Stomach (tissue), 9 donors: ENCODE measurements around the gene GBE1. TPM values are rescaled to one million over a fixed set of nuclear protein-coding genes. Genes with fewer than 3 reads are reported as not detected.

Source experiments
- DNase-seq, 2 donors: peaks; one replicate each; pipeline versions ENCODE4 v3.0.0 to v3.0.0-alpha.2; 2013 to 2019
- H3K27ac ChIP-seq, 5 donors: fragments of 200-600 bp in 4 of 5; sonication (generic) in 4 of 5; one replicate each; pipeline ENCODE4 v1.5.1; 2013 to 2019; ENCODE audit warnings: mild to moderate bottlenecking in 1 of 5, moderate library complexity in 1 of 5
- H3K27me3 ChIP-seq, 3 donors: fragments of 200-600 bp; sonication (generic); one replicate each; pipeline ENCODE4 v1.5.1; 2017 to 2019; ENCODE audit warnings: mixed run types in 1 of 3
- H3K36me3 ChIP-seq, 4 donors: fragments of 200-600 bp; sonication (generic); 1 replicate in 3 of 4; 2 replicates in 1 of 4; pipeline ENCODE4 v1.5.1; 2016 to 2019
- H3K4me1 ChIP-seq, 4 donors: fragments of 200-600 bp; sonication (generic); one replicate each; pipeline ENCODE4 v1.5.1; 2016 to 2019
- H3K4me3 ChIP-seq, 4 donors: fragments of 200-600 bp; sonication (generic) in 3 of 4; one replicate each; pipeline ENCODE4 v1.5.1; 2016 to 2019; ENCODE audit warnings: mild to moderate bottlenecking in 1 of 4
- H3K9me3 ChIP-seq, 4 donors: fragments of 200-600 bp; sonication (generic); one replicate each; pipeline ENCODE4 v1.5.1; 2016 to 2019
- CTCF ChIP-seq, 7 experiments: fragments of 450-650 bp in 4 of 7; fragments of 200-600 bp in 3 of 7; sonication (generic) in 3 of 7; IDR thresholded peaks; one replicate each; pipeline ENCODE4 v1.5.1; 2016 to 2019; ENCODE audit warnings: antibody characterized with exemption in 7 of 7, control low read depth in 2 of 7, mild to moderate bottlenecking in 1 of 7
- EP300 ChIP-seq: sonication (generic); formaldehyde crosslinking; IDR thresholded peaks from one replicate; pipeline ENCODE4 v1.6.1; 2017; ENCODE audit warnings: antibody characterized with exemption
- POLR2A ChIP-seq, 4 donors: fragments of 450-650 bp; IDR thresholded peaks; one replicate each; pipeline ENCODE4 v1.6.1; 2016; ENCODE audit warnings: antibody characterized with exemption in 4 of 4, control low read depth in 2 of 4, mild to moderate bottlenecking in 1 of 4, moderate library complexity in 1 of 4
- POLR2AphosphoS5 ChIP-seq, 3 donors: sonication (generic); formaldehyde crosslinking; IDR thresholded peaks; one replicate each; pipeline ENCODE4 v1.6.1; 2016; ENCODE audit warnings: antibody characterized with exemption in 3 of 3
- WGBS, 5 donors: extraction: QIAGEN DNeasy Blood & Tissue Kit in 3 of 5; methylation state at CpG; one replicate each; pipeline versions ENCODE4 v1.1.5 to v1.1.7; 2013 to 2018; 5-methylcytosine and 5-hydroxymethylcytosine counted together
- intact Hi-C: fragments of 100-400 bp; cut with DNase I; formaldehyde crosslinking; loops from one replicate; pipeline ENCODE4 v1.15.1; 2023; ENCODE audit warnings: low total_unique reads
- polyA plus RNA-seq, 3 donors: library from polyadenylated mRNA; stranded (reverse); fragments of 200-250 nt; gene quantifications; one replicate each; pipeline ENCODE4 v1.2.3, GENCODE V29; 2013
- total RNA-seq, 5 donors: library from RNA; depleted of rRNA; stranded (reverse); fragments of >200 nt; gene quantifications; one replicate each; pipeline versions ENCODE4 v1.1.0 to v1.2.3, GENCODE V29; 2014 to 2016
- donor health status: healthy with polysubstance abuse.
- donor health status: Bipolar disorder and iron deficiency.
- donor health status: healthy.

GBE1 gene
- total and polyA plus RNA-seq, 8 donors: 8.2 to 57.1 (median 11.6) TPM

DNA sequence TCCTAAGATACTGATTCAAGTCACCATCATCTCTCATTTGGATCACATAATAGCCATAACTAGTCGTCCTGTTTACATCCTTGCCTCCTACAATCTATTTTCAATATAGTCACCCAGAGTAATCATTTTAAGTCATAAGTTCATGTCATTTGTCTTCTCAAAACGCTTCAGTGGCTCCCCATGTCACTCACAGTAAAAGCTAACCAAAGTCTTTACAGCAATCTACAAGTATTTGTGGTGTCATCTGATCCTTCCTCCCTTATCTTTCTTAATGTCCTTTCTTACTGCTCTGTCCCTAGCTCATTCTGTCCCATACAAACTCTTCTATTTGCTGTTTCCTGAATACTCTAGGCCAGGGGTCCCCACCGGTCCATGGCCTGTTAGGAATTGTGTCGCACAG lies 28.8 kb downstream of the GBE1 start:
- DNase-seq: no peak
- TF ChIP-seq POLR2A (IDR thresholded peaks at IDR 0.05) (no peak), EP300 (no peak), CTCF (IDR thresholded peaks at IDR 0.05) (no peak), POLR2AphosphoS5 (IDR thresholded peaks at IDR 0.05) (no peak)
- H3K9me3 ChIP-seq: no peaks in the 10 kb centered on the region
- no peak overlapping the region for H3K4me3 ChIP-seq
- no peaks in the 10 kb centered on the region for H3K27me3 ChIP-seq
- H3K36me3 ChIP-seq: no peaks in the 10 kb centered on the region
- intact Hi-C loops: no loop called here
- peaks cover 0 to 33% (median 16%) of the 10 kb centered on the region in 4 donors for H3K4me1 ChIP-seq
- H3K27ac ChIP-seq: no peak overlapping the region
- WGBS, 5 donors: 85 to 93% (median 91%) methylated on average over 4 of the region's 4 CpGs

DNA sequence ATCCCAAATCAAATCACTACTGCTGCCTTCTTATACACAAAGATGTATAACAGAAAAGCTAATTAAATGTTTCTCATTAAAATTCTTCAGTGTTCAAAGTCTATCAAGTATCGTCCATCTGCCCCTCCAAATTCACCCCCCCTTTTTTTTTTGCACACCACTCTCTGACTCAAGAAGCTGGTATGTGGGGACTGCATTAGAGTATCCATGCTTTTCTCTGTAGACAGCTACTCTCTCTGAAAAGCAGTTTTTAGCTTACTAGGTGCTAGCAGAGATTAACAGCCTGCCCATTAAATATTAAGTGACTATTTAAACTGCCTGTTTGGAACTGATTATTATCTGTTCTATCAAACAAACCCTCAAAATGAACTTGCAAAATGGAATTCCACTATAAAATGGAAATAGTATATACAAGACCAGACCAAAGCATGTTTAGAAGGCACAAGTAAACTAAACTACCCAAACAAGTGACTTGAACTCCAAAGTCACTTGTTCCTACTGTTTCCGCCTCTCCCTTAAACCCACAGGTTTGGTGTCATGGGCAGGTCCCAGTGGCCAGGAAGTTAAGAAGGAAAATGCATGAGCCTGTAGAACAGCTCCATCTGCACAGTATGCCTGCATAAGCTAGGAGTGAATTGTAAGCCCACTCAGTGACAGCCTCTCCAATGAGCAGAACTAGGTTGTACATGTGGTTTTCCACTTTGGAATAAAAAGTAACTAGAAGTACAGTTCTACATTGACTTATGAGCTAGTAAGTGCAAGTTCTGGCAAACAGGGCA lies 32.5 kb downstream of the GBE1 start:
- no peaks in the 10 kb centered on the region for H3K27me3 ChIP-seq
- H3K4me1 ChIP-seq: peaks cover 0 to 37% (median 15%) of the 10 kb centered on the region in 4 donors
- no peak overlapping the region for H3K27ac ChIP-seq
- WGBS, 5 donors: 81 to 93% (median 85%) methylated on average over 2 of the region's 2 CpGs
- no peaks in the 10 kb centered on the region for H3K9me3 ChIP-seq
- no peak for DNase-seq
- H3K36me3 ChIP-seq: no peaks in the 10 kb centered on the region
- H3K4me3 ChIP-seq: no peak overlapping the region
- intact Hi-C loops: no loop called here
- no peak for TF ChIP-seq POLR2AphosphoS5 (IDR thresholded peaks at IDR 0.05)
- TF ChIP-seq CTCF (IDR thresholded peaks at IDR 0.05): no peak

DNA sequence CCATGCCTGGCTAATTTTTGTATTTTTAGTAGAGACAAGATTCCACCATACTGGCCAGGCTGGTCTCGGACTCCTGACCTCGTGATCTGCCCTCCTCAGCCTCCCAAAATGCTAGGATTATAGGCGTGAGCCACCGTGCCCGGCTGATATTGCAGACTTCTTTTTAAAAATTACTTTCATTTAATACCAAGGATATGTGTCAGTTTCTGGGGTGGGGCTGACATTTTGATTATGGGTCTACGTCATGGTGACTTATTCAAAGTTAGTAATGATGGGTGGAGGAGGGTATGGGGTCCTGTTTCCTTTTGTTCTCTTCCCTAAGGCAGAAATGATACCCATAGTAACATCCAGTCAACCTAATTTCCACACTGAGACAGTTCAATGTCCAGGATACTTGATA lies 34.7 kb downstream of the GBE1 start:
- DNase-seq: no peak
- Histone ChIP-seq H3K27ac (no peak overlapping the region), H3K4me3 (no peak overlapping the region), H3K4me1 (peaks cover 0 to 35% (median 18%) of the 10 kb centered on the region in 4 donors), H3K9me3 (no peaks in the 10 kb centered on the region), H3K27me3 (no peaks in the 10 kb centered on the region), H3K36me3 (no peaks in the 10 kb centered on the region)
- 86 to 94% (median 92%) methylated on average over 6 of the region's 6 CpGs for WGBS, 5 donors
- TF ChIP-seq POLR2AphosphoS5 (IDR thresholded peaks at IDR 0.05) (no peak), EP300 (no peak), POLR2A (IDR thresholded peaks at IDR 0.05) (no peak), CTCF (IDR thresholded peaks at IDR 0.05) (no peak)
- intact Hi-C loops: no loop called here

DNA sequence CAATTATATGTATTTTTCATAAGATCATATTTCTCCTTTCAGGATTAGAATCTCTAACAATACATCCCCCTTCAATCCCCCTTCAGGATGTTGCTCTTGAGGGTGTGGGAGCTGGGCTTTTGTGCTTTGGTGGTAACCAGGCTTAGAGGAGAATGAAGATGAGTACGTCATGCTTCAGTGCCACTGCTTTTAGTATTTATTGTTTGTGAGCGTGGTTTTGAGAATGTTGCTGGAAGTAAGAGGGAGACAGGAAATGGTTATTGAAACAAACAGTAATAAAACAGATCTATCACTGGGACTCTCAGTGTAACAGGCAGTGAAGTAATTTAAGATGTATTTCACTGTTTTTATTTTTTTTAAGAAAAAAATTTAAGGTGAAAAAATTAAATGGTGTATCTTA lies 35.3 kb downstream of the GBE1 start:
- H3K4me3 ChIP-seq: no peak overlapping the region
- WGBS, 5 donors: 69 to 92% (median 83%) methylated on average over 2 of the region's 2 CpGs
- intact Hi-C loops: no loop called here
- H3K9me3 ChIP-seq: no peaks in the 10 kb centered on the region
- H3K27ac ChIP-seq: no peak overlapping the region
- H3K36me3 ChIP-seq: no peaks in the 10 kb centered on the region
- no peak for DNase-seq
- no peaks in the 10 kb centered on the region for H3K27me3 ChIP-seq
- peaks cover 0 to 35% (median 18%) of the 10 kb centered on the region in 4 donors for H3K4me1 ChIP-seq
- TF ChIP-seq CTCF (IDR thresholded peaks at IDR 0.05) (no peak), POLR2AphosphoS5 (IDR thresholded peaks at IDR 0.05) (no peak), EP300 (no peak), POLR2A (IDR thresholded peaks at IDR 0.05) (no peak)
